K562 (cell line): ENCODE data around the gene ASRGL1. TPM values are rescaled to one million over a fixed set of nuclear protein-coding genes. Genes with fewer than 3 reads are reported as not detected.

Experiments
- ATAC-seq: fragments of 200-7000 bp; cut with Tn5 transposase; 3 replicates; pipeline ENCODE4 v1.9.1; 2020; ENCODE audit warnings: moderate library complexity
- BruUV-seq: library from RNA; stranded (reverse); fragments of 400-500 nt; replicated peaks from 2 replicates; lab custom pipeline; 2021; lab: Mats Ljungman, UMichigan
- CTCF ChIA-PET: fragments of 300-600 bp; formaldehyde crosslinking; extraction: SDS; loops from one replicate; lab custom pipeline; 2021; ENCODE audit warnings: low intra/inter-chr PET ratio; lab: Yijun Ruan, JAX
- POLR2A ChIA-PET: fragments of 300-600, 350-650 bp; sonication (Branson Sonifier 250); formaldehyde crosslinking; extraction: SDS; loops from one replicate; lab custom pipeline; 2021; ENCODE audit warnings: antibody characterized with exemption, inconsistent platforms; lab: Yijun Ruan, JAX
- DNase-seq, 4 experiments: peaks; one replicate each; pipeline versions ENCODE4 v3.0.0 to v3.0.0-alpha.2; 2011 to 2018; ENCODE audit warnings: low spot score in 3 of 4, mixed read lengths in 3 of 4; ENCODE audit errors: extremely low read depth in 1 of 4
- FAIRE-seq: peaks from 2 replicates; lab custom pipeline; 2011; peaks lifted over from hg19 to GRCh38; lab: Jason Lieb, UNC
- H2AFZ ChIP-seq: 2 replicates; pipeline ENCODE4 v1.6.0; 2011; ENCODE audit warnings: low read depth, low read length, control low read depth, inconsistent platforms
- H3K27ac ChIP-seq: fragments of 200-600 bp; 3 replicates; pipeline ENCODE4 v1.8.0; 2011; ENCODE audit warnings: low read depth, mild to moderate bottlenecking, control low read depth, inconsistent platforms, low read length, moderate library complexity, mixed read lengths; ENCODE audit errors: extremely low read depth
- H3K27me3 ChIP-seq, 2 experiments: fragments of 300-600 bp in 1 of 2; 2 replicates in 1 of 2; 3 replicates in 1 of 2; pipeline versions ENCODE4 v1.6.0 to v1.8.0; 2011; ENCODE audit warnings: inconsistent platforms in 2 of 2, low read length in 2 of 2, mild to moderate bottlenecking in 1 of 2, mixed read lengths in 1 of 2, moderate library complexity in 1 of 2; ENCODE audit not compliant: control insufficient read depth in 2 of 2, insufficient read depth in 2 of 2
- H3K36me3 ChIP-seq: fragments of 300-600 bp; 3 replicates; pipeline ENCODE4 v1.8.0; 2011; ENCODE audit warnings: mild to moderate bottlenecking, low read length, inconsistent platforms; ENCODE audit not compliant: control insufficient read depth, insufficient read depth
- H3K4me1 ChIP-seq, 2 experiments: fragments of 200-600 bp in 1 of 2; replicated peaks in 1 of 2; 2 replicates in 1 of 2; 3 replicates in 1 of 2; pipeline versions ENCODE4 v1.5.1 to v1.8.0; 2011; ENCODE audit warnings: inconsistent platforms in 2 of 2, low read length in 2 of 2, mild to moderate bottlenecking in 1 of 2, mixed read lengths in 1 of 2, moderate library complexity in 1 of 2; ENCODE audit not compliant: control insufficient read depth in 2 of 2, insufficient read depth in 2 of 2
- H3K4me2 ChIP-seq: 2 replicates; pipeline ENCODE4 v1.6.1; 2011; ENCODE audit warnings: low read length, control low read depth, inconsistent platforms, mixed read lengths; ENCODE audit not compliant: insufficient read depth
- H3K4me3 ChIP-seq: fragments of 200-600 bp; sonication (generic), shearing (Covaris generic); 2 replicates; pipeline ENCODE4 v1.5.1; 2016; ENCODE audit warnings: control low read depth, inconsistent platforms
- H3K79me2 ChIP-seq: fragments of 200-600 bp; 3 replicates; pipeline ENCODE4 v1.8.0; 2011; ENCODE audit warnings: low read length, inconsistent platforms; ENCODE audit not compliant: control insufficient read depth, insufficient read depth
- H3K9ac ChIP-seq, 2 experiments: 2 replicates each; pipeline versions ENCODE4 v1.6.0 to v1.6.1; 2011; ENCODE audit warnings: low read depth in 2 of 2, low read length in 2 of 2, control low read depth in 1 of 2, inconsistent platforms in 1 of 2, mild to moderate bottlenecking in 1 of 2, mixed read lengths in 1 of 2; ENCODE audit not compliant: insufficient read depth in 1 of 2
- H3K9me1 ChIP-seq: one replicate; pipeline ENCODE4 v1.6.0; 2011; ENCODE audit warnings: inconsistent platforms, mild to moderate bottlenecking, low read length, moderate library complexity; ENCODE audit not compliant: control insufficient read depth, insufficient read depth
- H3K9me3 ChIP-seq: replicated peaks from 2 replicates; pipeline ENCODE4 v1.5.1; 2011; ENCODE audit warnings: low read depth, low read length, inconsistent platforms; ENCODE audit not compliant: control insufficient read depth, insufficient read depth
- H4K20me1 ChIP-seq: replicated peaks from 2 replicates; pipeline ENCODE4 v1.6.1; 2011; ENCODE audit warnings: low read length, inconsistent platforms, mixed read lengths; ENCODE audit not compliant: control insufficient read depth, insufficient read depth
- BACH1 ChIP-seq: fragments of 200-800 bp; sonication (Bioruptor generic); IDR thresholded peaks from 2 replicates; pipeline ENCODE4 v1.6.1; 2016; ENCODE audit warnings: missing genetic modification characterization, missing compliant biosample characterization
- CREBBP ChIP-seq: IDR thresholded peaks from one replicate; pipeline ENCODE4 v1.6.1; 2012; ENCODE audit warnings: low read depth, mild to moderate bottlenecking, control low read depth, inconsistent platforms, low read length
- DDX20 ChIP-seq: fragments of 450-650 bp; IDR thresholded peaks from 2 replicates; pipeline ENCODE4 v1.6.1; 2016; ENCODE audit warnings: missing genetic modification characterization, low read depth, mild to moderate bottlenecking, missing compliant biosample characterization, moderate library complexity
- DPF2 ChIP-seq: fragments of 450-650 bp; IDR thresholded peaks from 2 replicates; pipeline ENCODE4 v1.6.1; 2016
- L3MBTL2 ChIP-seq: fragments of 450-650 bp; IDR thresholded peaks from 2 replicates; pipeline ENCODE4 v1.6.1; 2016; ENCODE audit warnings: mild to moderate bottlenecking, moderate library complexity
- SAFB ChIP-seq: fragments of 200-400 bp; formaldehyde crosslinking; IDR thresholded peaks from 2 replicates; pipeline ENCODE4 v1.6.1; 2017; ENCODE audit warnings: low read depth, low read length, borderline replicate concordance
- SAP30 ChIP-seq: fragments of 200-600 bp; sonication (generic); IDR thresholded peaks from 2 replicates; pipeline ENCODE4 v1.6.1; 2012; ENCODE audit warnings: borderline replicate concordance, low read depth, mild to moderate bottlenecking, moderate library complexity, low read length, control low read depth, inconsistent platforms; ENCODE audit not compliant: insufficient read depth, poor library complexity, severe bottlenecking
- SNRNP70 ChIP-seq: fragments of 200-400 bp; formaldehyde crosslinking; optimal IDR thresholded peaks from 2 replicates; pipeline ENCODE3; 2017; ENCODE audit warnings: low read depth, low read length
- SUPT5H ChIP-seq: fragments of 450-650 bp; IDR thresholded peaks from 2 replicates; pipeline ENCODE4 v1.6.1; 2016
- WHSC1 ChIP-seq: IDR thresholded peaks from one replicate; pipeline ENCODE4 v1.6.1; 2012; ENCODE audit warnings: low read length, control low read depth, inconsistent platforms
- XRCC5 ChIP-seq: fragments of 200-400 bp; formaldehyde crosslinking; IDR thresholded peaks from 2 replicates; pipeline ENCODE4 v1.6.1; 2017; ENCODE audit warnings: low read depth, mild to moderate bottlenecking, low read length
- ZNF253 ChIP-seq: fragments of 250-450 bp; sonication (Bioruptor Pico); conservative IDR thresholded peaks from 2 replicates; pipeline ENCODE4 v1.6.1; 2021; ENCODE audit warnings: mild to moderate bottlenecking
- WGBS: fragments of 100-300 bp; shearing (Covaris generic); methylation state at CpG from one replicate; pipeline ENCODE4 v1.1.6; 2016; ENCODE audit warnings: low coverage, mixed read lengths; ENCODE audit not compliant: insufficient coverage; ENCODE audit errors: missing lambda C conversion rate; 5-methylcytosine and 5-hydroxymethylcytosine counted together
- in situ Hi-C: fragments of 300-500 bp; cut with MboI; formaldehyde crosslinking; loops from 4 replicates; pipeline ENCODE4 v1.15.0; 2018; ENCODE audit warnings: inconsistent platforms, mixed read lengths
- intact Hi-C: fragments of 100-400 bp; cut with micrococcal nuclease; formaldehyde crosslinking; loops from 2 replicates; pipeline ENCODE4 v1.14.2; 2022
- polyA plus RNA-seq, 8 experiments: library from polyadenylated mRNA; depleted of rRNA in 4 of 8; stranded (reverse) in 5 of 8; unstranded in 3 of 8; fragments of >200 nt; fragmentation: Nextera tagmentation in 2 of 8; fragmentation: Illumina TruSeq in 1 of 8; extraction: Ambion mirVana in 2 of 8; extraction: Trizol in 1 of 8; gene quantifications; 2 replicates each; pipeline versions ENCODE4 v1.2.1 to v1.2.3, GENCODE V29; 2011 to 2014; ENCODE audit warnings: inconsistent platforms in 1 of 8, missing spikeins in 1 of 8
- total RNA-seq, 7 experiments: library from RNA; depleted of rRNA in 6 of 7; stranded (reverse); fragments of >200 nt in 6 of 7; fragmentation: Illumina TruSeq in 2 of 7; extraction: Trizol in 2 of 7; gene quantifications; 2 replicates each; pipeline versions ENCODE4 v1.2.1 to v1.2.3, GENCODE V29; 2011 to 2021; ENCODE audit warnings: low replicate concordance in 1 of 7
- TF ChIP-seq, protein P1 (sequence below): fragments of 450-650 bp; IDR thresholded peaks from one replicate; pipeline ENCODE4 v1.6.1; 2018; ENCODE audit warnings: mild to moderate bottlenecking, moderate library complexity; ENCODE audit not compliant: partially characterized antibody
- TF ChIP-seq, protein P2 (sequence below): IDR thresholded peaks from 2 replicates; pipeline ENCODE4 v1.6.1; 2014; ENCODE audit warnings: antibody characterized with exemption
- TF ChIP-seq, protein P3 (sequence below): fragments of 450-650 bp; formaldehyde crosslinking; IDR thresholded peaks from 2 replicates; pipeline ENCODE4 v1.4.0; 2022; ENCODE audit warnings: missing genetic modification characterization
- TF ChIP-seq, protein P4 (sequence below), 3 experiments: fragments of 200-800 bp in 1 of 3; sonication (Bioruptor generic) in 1 of 3; sonication (generic) in 1 of 3; formaldehyde crosslinking in 1 of 3; IDR thresholded peaks; 2 replicates each; pipeline versions ENCODE4 v1.6.1 to v1.8.0; 2016 to 2022; ENCODE audit warnings: mild to moderate bottlenecking in 2 of 3, missing compliant biosample characterization in 2 of 3, missing genetic modification characterization in 2 of 3, missing genetic modification reagents in 1 of 3
- TF ChIP-seq, protein P5 (sequence below): fragments of 450-650 bp; formaldehyde crosslinking; IDR thresholded peaks from 2 replicates; pipeline ENCODE4 v1.4.0; 2022; ENCODE audit warnings: missing genetic modification characterization

The ASRGL1 gene
- total and polyA plus RNA-seq, 9 of the 15 experiments (the other 6 are each of a cell fraction or from before 2014, with no cell fraction given) = 3.1 to 23.0 (median 11.2) TPM

DNA sequence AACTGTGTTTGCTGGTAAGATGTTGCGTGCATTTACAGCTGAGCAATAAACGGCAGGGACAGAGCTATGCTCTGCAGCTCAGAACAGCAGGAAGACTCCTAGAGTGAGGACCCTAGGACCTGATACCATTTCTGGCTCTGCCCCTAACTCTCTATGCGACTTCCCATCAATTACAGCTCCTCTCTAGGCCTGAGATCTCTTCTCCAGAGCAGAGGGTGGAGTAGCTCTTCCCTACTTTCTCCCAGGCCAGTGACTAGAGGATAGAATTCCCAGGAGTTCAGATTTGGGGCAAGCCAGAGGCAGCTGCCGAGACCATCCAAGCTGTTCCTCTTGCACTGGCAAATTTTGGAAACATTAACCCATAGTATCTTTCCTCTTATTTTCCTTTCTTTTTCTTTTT lies 68.8 kb downstream of the ASRGL1 start:
- intact Hi-C loops (no loop called here), in situ Hi-C loops (no loop called here)
- no peak overlapping the region for H3K27ac ChIP-seq
- H3K4me1 ChIP-seq = peaks cover 3 to 15% of the 10 kb centered on the region in 2 experiments; a peak in 4 of 5 replicates
- FAIRE-seq = no peak
- H3K36me3 ChIP-seq = no peaks in the 10 kb centered on the region
- H3K9me1 ChIP-seq = no peaks in the 10 kb centered on the region
- no peak for DNase-seq
- no TSS peak for BruUV-seq
- H3K27me3 ChIP-seq = no peaks in the 10 kb centered on the region
- no peaks in the 10 kb centered on the region for H3K9me3 ChIP-seq
- H3K79me2 ChIP-seq = no peaks in the 10 kb centered on the region
- ChIA-PET CTCF (no interaction called here), POLR2A (interaction anchor here (0.6 to 1.4 kb wide), 3 partner anchors 10 to 155 kb away, joined by 3 to 5 read pairs (median 4); no protein-coding TSS in a partner anchor)
- WGBS = 62% methylated on average over 4 of the region's 4 CpGs
- no peak for TF ChIP-seq SAP30
- TF ChIP-seq WHSC1 = no peak
- TF ChIP-seq CREBBP = no peak
- TF ChIP-seq, protein P1, sequence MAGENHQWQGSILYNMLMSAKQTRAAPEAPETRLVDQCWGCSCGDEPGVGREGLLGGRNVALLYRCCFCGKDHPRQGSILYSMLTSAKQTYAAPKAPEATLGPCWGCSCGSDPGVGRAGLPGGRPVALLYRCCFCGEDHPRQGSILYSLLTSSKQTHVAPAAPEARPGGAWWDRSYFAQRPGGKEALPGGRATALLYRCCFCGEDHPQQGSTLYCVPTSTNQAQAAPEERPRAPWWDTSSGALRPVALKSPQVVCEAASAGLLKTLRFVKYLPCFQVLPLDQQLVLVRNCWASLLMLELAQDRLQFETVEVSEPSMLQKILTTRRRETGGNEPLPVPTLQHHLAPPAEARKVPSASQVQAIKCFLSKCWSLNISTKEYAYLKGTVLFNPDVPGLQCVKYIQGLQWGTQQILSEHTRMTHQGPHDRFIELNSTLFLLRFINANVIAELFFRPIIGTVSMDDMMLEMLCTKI = no peak
- TF ChIP-seq XRCC5 = no peak
- TF ChIP-seq, protein P2, sequence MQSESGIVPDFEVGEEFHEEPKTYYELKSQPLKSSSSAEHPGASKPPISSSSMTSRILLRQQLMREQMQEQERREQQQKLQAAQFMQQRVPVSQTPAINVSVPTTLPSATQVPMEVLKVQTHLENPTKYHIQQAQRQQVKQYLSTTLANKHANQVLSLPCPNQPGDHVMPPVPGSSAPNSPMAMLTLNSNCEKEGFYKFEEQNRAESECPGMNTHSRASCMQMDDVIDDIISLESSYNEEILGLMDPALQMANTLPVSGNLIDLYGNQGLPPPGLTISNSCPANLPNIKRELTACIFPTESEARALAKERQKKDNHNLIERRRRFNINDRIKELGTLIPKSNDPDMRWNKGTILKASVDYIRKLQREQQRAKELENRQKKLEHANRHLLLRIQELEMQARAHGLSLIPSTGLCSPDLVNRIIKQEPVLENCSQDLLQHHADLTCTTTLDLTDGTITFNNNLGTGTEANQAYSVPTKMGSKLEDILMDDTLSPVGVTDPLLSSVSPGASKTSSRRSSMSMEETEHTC = no peak
- no peak for TF ChIP-seq DPF2
- TF ChIP-seq, protein P3, sequence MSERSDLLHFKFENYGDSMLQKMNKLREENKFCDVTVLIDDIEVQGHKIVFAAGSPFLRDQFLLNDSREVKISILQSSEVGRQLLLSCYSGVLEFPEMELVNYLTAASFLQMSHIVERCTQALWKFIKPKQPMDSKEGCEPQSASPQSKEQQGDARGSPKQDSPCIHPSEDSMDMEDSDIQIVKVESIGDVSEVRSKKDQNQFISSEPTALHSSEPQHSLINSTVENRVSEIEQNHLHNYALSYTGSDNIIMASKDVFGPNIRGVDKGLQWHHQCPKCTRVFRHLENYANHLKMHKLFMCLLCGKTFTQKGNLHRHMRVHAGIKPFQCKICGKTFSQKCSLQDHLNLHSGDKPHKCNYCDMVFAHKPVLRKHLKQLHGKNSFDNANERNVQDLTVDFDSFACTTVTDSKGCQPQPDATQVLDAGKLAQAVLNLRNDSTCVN (CRISPR knock-in tag) = no peak
- TF ChIP-seq SUPT5H = no peak
- TF ChIP-seq L3MBTL2 = no peak
- no peak for TF ChIP-seq ZNF253 (CRISPR knock-in tag)
- TF ChIP-seq, protein P4, sequence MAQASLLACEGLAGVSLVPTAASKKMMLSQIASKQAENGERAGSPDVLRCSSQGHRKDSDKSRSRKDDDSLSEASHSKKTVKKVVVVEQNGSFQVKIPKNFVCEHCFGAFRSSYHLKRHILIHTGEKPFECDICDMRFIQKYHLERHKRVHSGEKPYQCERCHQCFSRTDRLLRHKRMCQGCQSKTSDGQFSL (CRISPR knock-in tag; IDR thresholded peaks at IDR 0.05) = no peak
- TF ChIP-seq, protein P4 (tag; IDR thresholded peaks at IDR 0.05) = no peak
- TF ChIP-seq, protein P5, sequence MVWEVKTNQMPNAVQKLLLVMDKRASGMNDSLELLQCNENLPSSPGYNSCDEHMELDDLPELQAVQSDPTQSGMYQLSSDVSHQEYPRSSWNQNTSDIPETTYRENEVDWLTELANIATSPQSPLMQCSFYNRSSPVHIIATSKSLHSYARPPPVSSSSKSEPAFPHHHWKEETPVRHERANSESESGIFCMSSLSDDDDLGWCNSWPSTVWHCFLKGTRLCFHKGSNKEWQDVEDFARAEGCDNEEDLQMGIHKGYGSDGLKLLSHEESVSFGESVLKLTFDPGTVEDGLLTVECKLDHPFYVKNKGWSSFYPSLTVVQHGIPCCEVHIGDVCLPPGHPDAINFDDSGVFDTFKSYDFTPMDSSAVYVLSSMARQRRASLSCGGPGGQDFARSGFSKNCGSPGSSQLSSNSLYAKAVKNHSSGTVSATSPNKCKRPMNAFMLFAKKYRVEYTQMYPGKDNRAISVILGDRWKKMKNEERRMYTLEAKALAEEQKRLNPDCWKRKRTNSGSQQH (CRISPR knock-in tag) = no peak
- TF ChIP-seq SAFB = no peak
- no peak for TF ChIP-seq SNRNP70
- no peak for TF ChIP-seq BACH1 (tag)
- no peak for TF ChIP-seq DDX20 (tag)
- H3K9ac ChIP-seq = no peak overlapping the region
- H3K4me2 ChIP-seq = no peak overlapping the region
- no peak for ATAC-seq
- H3K4me3 ChIP-seq = no peak overlapping the region
- 0 out of 2 replicates have a peak overlapping the region, but pooled peaks have one; percentile 2 for H2AFZ ChIP-seq
- H4K20me1 ChIP-seq = no peaks in the 10 kb centered on the region
